NCI-H2107 (cell line): ENCODE results near the gene INPP5D.
"Not testable (repeated sequence)": the region's sequence is repeated elsewhere in the genome, so short reads cannot be mapped to it uniquely, and the experiment has no call there.

Experiments
- DNase-seq: peaks from one replicate; lab custom pipeline; 2025; lab: John Stamatoyannopoulos, UW

The INPP5D gene

DNA sequence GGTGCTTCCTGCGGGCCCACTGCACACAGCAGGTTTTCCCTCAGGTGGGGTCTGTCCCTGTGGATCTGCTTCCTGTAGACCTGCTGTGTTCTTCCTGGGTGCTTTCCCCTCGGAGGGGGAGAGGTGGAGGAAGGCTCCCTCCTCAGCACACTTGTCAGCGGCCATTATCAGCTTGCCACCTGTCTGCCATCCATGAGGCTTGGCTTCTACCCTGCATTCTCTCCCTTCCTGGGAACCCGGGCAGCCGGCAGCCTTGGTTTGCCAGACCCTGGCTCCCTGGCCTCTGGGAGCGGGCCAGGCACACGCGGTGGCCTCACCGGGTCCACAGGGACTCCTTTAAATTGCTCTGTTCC lies 58.5 kb downstream of the INPP5D start:
- no peak for DNase-seq

DNA sequence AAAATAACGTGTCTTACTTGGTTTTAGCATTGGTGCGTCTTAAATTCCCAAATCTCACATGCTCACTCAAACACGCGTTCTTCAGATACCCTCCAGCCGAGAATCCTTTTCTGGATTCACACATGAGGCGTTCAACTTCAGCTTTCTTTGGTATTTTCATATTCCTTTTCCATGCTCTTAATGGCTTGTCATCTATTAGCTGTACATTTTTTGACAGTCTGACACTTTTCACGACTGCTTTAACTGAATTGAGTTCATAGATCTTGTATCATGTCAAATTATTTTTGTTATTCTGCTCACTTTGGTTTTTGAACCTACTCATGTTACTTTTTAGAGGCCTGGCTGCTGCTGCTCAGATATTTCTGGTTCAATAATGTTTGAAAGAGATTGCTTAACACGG lies 59.0 kb downstream of the INPP5D start:
- DNase-seq = no peak

DNA sequence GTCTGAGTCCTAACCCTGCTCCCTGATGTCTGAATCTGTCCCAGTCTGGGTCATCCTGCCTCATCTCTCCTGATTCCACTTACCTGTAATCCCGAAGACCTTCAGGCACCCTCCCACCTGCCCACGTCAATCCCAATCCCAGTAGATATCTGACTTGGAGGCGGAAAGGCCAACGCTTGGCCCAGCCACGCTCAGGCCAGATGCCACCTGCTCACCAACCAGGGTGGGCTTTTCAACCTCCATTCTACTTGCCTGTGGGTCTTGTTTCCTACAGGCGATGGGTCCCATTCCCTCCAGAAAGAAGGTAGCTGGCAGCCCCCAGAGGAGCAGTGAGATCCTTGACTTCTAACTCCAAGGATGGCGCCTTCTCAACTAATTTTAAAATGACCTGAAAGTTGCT lies 59.7 kb downstream of the INPP5D start:
- no peak for DNase-seq

DNA sequence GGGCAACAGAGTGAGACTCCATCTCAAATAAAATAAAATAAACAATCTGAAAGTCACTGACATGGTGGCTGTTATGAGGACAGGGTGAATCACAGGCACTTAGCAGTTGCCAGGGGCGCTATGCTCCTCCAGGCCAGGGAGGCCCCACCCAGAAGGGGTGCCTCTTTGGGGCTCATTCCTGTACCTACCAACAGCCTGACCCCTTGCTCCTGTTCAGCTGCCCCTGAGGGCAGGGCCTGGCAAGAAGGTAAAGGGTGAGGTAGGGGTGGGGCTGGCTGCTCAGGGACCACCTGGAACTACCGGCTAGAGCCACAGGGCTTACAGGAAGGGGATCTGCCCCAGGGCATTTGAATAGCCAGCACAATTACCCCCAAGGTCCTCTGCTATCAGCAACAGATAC lies 60.3 kb downstream of the INPP5D start:
- no peak for DNase-seq

DNA sequence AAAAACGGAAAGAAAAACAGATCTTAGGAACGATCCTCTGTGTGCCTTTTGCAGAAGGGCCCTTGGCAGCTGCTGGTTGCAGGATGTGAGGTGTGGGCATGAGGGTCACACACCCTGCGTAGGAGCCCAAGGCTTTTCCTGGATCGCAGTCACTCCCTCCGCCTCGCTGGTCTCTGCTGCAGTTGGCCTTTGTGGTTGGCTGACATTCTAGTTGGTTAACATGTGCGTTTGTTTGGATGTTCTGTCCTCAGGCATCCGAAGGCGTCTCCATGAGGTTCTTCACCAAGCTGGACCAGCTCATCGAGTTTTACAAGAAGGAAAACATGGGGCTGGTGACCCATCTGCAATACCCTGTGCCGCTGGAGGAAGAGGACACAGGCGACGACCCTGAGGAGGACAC lies 61.7 kb downstream of the INPP5D start:
- DNase-seq = no peak

DNA sequence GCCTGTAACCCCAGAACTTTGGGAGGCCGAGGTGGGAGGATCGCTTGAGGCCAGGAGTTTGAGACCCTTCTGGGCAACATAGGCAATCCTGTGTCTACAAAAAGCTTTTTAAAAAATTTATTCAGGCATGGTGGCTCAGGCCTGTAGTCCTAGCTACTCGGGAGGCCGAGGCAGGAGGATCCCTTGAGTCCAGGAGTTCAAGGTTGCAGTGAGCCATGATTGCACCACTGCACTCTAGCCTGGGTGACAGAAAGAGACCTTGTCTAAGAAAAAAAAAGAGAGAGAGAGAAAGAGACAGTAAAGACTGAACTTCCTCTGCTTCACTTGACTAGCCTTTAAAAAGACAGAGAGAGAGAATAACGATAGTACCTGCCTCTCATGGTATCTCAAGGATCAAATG lies 62.4 kb downstream of the INPP5D start:
- no peak for DNase-seq

DNA sequence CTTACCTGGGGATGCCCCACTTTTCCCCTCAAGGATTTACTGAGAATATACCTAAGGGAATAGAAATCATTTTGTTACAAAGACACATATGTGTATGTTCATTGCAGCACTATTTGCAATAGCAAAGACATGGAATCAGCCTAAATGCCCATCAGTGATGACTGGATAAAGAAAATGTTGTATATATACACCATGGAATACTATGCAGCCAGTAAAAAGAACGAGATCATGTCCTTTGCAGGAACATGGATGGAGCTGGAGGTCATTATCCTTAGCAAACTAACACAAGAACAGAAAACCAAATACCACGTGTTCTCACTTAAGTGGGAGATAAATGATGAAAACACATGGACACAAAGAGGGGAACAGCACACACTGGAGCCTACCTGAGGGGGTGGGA lies 63.4 kb downstream of the INPP5D start:
- not testable (repeated sequence) for DNase-seq

GRCh38 chr2:233124421-233125080 lies 64.4 kb downstream of the INPP5D start:
- DNase-seq = no peak

DNA sequence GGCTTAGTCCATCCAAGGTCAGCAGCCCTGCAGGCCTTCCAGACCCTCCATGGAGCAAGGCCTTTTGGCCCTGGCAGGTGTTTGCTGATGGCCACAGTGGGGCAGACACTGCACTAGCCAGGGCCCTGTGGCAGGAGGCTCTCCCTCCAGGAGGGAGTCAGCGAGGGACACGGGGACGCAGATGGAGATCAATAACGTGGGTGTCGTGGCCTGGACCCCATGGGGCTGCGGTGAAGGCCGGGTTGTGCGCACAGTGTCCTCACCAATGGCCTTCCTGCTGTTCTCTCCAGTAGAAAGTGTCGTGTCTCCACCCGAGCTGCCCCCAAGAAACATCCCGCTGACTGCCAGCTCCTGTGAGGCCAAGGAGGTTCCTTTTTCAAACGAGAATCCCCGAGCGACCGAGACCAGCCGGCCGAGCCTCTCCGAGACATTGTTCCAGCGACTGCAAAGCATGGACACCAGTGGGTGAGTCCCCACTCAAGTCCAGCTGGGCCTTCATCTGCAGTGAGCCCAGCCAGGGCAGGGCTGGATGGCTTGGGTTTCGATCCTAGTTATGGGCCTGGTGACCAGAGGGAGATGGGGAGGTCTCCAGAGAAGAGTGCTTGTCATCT lies 65.4 kb downstream of the INPP5D start:
- no peak for DNase-seq

GRCh38 chr2:233129351-233129978 lies 69.3 kb downstream of the INPP5D start:
- no peak for DNase-seq

GRCh38 chr2:233130024-233130423 lies 69.9 kb downstream of the INPP5D start:
- DNase-seq = no peak

DNA sequence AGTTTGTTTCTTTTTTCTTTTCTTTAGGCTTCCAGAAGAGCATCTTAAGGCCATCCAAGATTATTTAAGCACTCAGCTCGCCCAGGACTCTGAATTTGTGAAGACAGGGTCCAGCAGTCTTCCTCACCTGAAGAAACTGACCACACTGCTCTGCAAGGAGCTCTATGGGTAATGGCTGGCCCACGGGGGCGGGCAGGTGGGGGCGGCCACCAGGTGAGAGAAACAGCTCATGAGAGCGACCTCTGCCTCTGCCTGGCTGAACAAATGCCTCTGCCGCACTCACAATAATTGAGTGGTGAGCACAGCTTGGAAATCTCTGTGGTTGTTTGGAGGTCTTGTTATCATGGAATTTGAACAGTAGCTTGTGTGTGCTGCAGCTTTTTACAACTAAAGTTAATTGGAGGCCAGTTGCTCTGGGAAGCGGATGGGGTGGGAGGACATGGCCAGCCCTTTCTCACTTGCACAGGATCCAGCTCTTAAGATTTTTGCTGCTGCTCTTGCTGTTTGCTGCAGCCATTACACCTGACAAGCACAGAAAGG lies 70.4 kb downstream of the INPP5D start:
- DNase-seq = no peak

GRCh38 chr2:233131936-233132720 lies 72.0 kb downstream of the INPP5D start:
- DNase-seq = no peak

DNA sequence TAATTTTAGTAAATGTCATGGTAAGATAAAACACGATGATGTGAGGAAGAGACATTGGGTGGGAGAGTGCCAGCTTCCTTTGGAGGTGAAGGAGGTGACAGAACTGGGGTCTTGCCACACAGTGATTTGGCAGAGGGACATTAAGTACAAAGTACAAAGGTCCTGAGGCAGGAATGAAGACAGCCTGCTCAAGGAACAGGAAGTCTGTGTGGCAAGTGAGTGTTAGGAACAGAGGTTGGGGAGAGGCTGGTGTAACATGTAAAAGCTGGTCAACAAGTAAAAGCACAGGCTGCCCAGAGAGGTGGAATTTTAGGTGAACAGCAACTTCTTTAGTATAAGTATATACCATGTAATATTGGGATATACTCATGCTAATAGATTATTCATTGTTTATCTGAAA lies 73.1 kb downstream of the INPP5D start:
- no peak for DNase-seq

GRCh38 chr2:233135421-233135820 lies 75.3 kb downstream of the INPP5D start:
- DNase-seq = no peak

- DNase-seq = no peak
Observed at GRCh38 chr2:233137040-233137439, 76.9 kb downstream of the INPP5D start.

GRCh38 chr2:233140077-233140585 lies 80.0 kb downstream of the INPP5D start:
- DNase-seq = no peak

- no peak for DNase-seq
Observed at GRCh38 chr2:233140978-233141377, 80.8 kb downstream of the INPP5D start.

- no peak for DNase-seq
Observed at GRCh38 chr2:233141901-233142300, 81.8 kb downstream of the INPP5D start.

DNA sequence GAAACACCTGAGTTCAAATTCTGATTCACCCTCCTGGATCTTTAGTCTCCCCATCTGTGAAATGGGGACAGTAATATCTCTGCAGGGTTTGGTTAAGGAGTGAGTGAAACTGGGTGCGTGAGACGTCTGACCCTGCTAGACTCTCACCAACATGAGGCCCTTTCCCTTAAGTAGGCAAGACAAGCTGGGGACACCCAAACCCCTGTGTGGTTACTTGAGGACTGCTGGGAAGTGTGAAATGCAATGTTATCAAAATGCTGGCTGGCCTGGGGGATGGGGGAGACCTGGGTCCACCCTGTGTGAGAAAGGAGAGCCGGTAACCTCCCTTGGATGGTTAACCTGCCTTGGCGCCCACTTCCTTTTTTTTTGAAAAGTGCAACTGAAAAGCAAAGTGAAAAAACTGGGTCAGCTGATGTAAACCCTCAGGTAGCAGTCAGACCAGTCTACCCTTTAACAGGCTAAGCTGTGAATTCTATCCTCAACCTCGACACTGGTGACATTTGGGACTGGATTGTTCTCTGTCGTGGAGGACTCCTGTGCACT lies 82.3 kb downstream of the INPP5D start:
- no peak for DNase-seq

DNA sequence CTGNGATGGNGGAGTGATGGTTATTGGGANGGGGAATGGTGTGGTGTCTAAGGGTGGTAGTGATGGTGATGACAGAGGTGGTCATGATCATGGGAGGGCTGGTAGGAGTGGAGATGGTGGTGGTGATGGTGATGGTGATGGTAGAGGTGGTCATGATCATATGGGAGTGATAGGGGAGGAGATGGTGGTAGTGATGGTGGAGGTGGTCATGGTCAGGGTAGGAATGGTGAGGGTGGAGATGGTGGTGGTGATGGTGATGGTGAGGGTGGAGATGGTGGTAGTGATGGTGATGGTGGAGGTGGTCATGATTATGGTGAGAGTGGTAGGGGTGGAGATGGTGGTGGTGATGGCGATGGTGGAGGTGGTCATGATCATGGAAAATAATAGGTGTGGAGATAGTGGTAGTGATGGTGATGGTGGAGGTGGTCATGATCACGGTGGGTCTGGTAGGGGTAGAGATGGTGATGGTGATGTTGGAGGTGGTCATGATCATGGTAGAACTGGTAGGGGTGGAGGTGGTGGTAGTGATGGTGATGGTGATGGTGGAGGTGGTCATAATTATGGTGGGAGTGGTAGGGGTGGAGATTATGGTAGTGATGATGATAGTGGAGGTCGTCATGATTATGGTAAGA lies 83.7 kb downstream of the INPP5D start:
- DNase-seq = no peak

GRCh38 chr2:233145726-233146125 lies 85.6 kb downstream of the INPP5D start:
- DNase-seq = no peak
